GM23248 (cell line): ENCODE measurements around the gene ADGRL3.

Experiments
- EZH2 ChIP-seq: fragments of 200-600 bp; sonication (generic); IDR thresholded peaks from 2 replicates; pipeline ENCODE4 v1.6.1; 2018; ENCODE audit warnings: antibody characterized with exemption, mild to moderate bottlenecking; ENCODE audit not compliant: insufficient read depth, poor library complexity, severe bottlenecking
- EZH2phosphoT487 ChIP-seq: fragments of 200-600 bp; sonication (generic); IDR thresholded peaks from 2 replicates; pipeline ENCODE4 v1.6.1; 2018; ENCODE audit warnings: antibody characterized with exemption, moderate library complexity, mild to moderate bottlenecking, low read depth; ENCODE audit not compliant: insufficient read depth

- TF ChIP-seq EZH2 (no peak), EZH2phosphoT487 (no peak)
Measured at GRCh38 chr4:62058571-62058970, 858.4 kb downstream of the ADGRL3 start.
